ENCODE results near the gene ARPC5.
"Not testable (repeated sequence)": the region's sequence is repeated elsewhere in the genome, so short reads cannot be mapped to it uniquely, and the experiment has no call there.

ARPC5 gene

GRCh38 chr1:183645531-183645930, 9.9 kb upstream of the ARPC5 start:
- no peak for DNase-seq

- no peak for DNase-seq
These were observed 6.6 kb upstream of the ARPC5 start for GRCh38 chr1:183642166-183642565.

DNA sequence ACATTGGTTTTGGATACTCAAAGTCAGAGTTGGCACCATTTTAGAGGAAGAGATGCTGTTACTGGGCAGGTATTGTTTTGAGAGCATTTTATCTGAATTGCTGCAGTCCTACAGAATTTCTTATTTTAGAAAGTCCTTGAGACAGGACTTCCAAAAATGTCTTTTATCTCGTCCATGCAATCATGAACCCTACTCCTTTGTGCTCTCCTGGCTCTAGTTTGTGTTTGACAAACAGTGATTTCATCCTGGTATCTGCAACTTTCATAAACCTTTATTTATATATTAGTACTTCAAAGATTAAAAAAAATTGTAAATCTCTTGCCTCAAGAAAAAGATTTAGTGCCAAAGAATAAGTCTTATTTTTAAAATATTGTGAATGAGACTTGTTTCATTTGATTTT, 4.6 kb upstream of the ARPC5 start:
- DNase-seq: no peak

DNA sequence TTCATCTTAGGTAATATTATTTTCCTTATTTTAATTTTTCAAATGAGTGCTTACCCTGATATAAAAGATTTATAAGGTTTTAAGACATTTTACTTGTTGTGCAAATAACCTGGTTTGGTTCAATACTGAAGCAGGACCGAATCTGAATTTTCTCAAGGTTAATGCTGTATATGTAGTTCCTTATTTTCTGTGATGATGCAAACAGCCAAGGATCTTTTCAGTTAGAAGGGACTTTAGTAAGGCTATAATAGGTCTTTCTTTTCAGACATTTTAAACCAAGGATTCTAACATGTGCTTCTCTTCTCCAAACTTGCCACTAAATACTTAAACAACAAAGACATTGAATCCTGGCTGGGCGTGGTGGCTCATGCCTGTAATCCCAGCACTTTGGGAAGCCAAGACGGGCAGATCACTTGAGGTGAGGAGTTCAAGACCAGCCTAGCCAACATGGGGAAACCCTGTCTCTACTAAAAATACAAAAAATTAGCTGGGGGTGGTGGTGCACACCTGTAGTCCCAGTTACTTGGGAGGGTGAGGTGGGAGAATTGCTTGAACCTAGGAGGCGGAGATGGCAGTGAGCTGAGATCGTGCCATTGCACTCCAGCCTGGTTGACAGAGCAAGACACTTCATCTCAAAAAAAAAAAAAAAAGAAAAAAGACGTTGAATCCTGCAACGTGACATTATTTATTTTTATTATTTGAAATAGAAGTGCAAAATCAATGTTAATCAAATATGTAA, 3.2 kb upstream of the ARPC5 start:
- no peak for DNase-seq

- DNase-seq: no peak
These were observed 1.2 kb upstream of the ARPC5 start for GRCh38 chr1:183636783-183637182.

DNA sequence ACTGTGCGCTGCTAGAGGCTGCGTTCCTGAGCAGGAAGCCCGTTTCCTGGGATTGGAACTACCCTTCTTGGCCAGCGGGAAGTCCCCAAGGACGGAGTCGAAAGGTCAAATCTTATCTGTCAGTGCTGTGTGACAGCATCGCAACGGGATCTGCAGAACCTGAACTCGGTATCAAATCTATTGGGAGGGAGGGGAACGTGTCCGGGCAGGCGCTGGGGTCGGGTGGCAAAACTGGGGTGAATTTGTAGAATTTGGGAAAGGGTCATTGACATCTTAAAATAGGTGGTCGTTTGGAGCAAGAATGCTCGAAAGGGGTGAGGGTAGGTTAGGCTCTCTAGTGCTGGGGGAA, 725 bp upstream of the ARPC5 start:
- no peak for DNase-seq

DNA sequence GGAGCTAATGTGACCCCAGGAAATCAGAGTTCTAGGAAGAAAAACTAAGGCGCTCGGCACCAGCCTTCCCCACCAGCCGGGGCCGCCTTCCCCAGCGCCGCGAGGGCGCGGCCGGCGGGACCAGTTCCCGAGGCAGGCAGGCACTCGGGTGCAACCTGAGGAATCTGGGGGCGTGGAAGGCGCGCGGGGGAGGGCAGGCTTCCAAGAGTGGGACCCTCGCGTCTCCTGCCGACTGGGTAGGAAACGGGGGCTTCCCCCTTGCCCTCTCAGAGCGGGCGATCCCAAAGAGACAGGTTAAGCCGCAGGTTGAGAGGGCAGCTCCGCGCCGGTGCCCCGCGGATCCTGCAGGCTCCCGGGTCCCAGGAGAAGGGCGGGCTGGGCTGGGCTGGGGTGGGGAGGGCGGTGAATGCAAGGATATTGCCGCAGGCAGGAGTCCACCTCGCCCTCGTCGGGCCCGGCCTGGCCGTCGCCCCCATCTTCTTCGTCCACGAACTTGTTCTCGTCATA, 431 bp downstream of the ARPC5 start:
- DNase-seq: peak; percentile 64

DNA sequence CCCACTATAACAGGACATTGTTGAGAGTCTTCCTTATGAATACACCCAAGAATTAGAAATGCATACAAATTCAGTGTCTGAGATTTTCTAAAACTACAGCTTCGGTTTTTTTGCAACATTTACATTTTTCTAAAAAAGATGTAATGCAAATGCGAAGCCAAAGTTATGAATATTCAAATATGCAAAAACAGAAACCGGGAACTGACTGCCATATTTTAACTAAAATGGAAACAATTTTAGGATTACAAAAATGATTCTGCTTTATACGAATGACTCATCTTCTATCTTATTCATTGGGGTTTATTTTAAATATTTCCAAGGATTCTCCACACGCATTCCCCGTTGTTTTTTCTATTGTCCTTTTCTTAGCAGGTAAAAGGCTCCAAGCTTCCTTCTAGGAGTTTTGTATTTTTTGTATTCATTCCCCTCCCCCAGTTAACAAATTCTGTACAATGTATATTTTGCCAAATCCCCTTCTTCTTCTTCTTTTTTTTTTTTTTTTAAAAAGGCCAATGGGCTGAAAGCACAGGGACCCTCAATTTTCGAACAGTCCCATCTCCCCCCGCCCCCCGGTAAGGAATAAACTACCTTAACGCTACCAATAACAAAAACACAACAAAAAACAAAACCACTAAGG, 1.0 kb downstream of the ARPC5 start:
- DNase-seq: no peak

GRCh38 chr1:183633676-183634343, 1.8 kb downstream of the ARPC5 start:
- peak; percentile 42 for DNase-seq

DNA sequence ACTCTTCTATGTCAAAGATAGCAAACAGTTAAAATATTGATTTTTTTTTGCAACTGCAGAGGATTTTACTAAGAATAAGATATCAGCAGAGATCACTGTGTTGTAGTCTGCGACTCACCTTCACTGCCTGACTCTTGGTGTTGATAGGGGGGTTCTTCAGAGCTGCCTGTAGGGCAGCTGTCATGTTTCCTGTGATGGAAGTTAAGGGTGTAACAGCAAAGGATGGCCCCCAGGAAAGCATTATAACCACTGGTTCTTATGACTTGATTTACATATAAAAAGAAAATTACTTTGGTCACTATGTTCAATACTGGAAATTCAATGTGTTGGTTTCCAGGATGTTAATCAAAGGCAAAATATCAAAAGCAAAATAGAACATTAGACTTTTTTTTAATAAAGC, 2.6 kb downstream of the ARPC5 start:
- DNase-seq: no peak

DNA sequence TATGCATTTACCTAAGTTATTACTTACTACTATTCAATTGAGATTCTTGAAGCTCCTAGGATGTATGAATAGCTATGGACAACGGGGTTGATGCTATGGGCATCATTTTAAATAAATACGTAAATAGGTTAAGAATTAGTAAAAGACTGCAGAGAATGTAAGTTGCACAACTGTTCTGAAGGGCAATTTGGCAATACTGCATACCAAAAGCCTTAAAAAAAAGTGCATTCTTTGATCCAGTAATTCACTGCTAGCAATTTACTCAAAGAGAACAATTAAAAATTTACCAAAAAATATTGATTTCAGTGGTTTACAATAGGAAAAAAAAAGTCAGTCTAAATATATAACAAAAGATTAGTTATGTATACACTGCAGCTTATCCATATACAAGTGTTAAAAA, 3.5 kb downstream of the ARPC5 start:
- no peak for DNase-seq

DNA sequence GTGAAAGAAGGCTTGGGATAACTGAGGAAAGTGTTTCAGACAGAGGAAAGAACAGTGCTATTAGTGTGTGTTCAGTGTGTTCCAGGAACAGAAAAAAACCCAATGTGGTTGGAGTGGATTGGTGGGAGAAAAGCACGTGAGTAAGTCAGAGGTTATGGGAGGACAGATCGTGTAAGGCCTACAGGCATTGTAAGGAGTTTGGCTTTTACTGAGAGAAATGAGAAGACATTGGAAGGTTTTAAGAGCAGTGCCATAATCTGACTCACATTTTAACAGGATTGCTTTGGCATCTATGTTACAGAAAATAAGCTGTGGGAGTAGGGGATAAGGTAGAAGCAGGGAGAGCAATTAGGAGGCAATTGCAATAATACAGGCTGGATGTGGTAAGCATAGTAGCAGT, 4.8 kb downstream of the ARPC5 start:
- DNase-seq: no peak

- no peak for DNase-seq
These were observed 7.0 kb downstream of the ARPC5 start for GRCh38 chr1:183628537-183628936.

- not testable (repeated sequence) for DNase-seq
These were observed 9.3 kb downstream of the ARPC5 start for GRCh38 chr1:183626236-183626635.

- DNase-seq: peak; percentile 38
These were observed 12.4 kb downstream of the ARPC5 start for GRCh38 chr1:183622884-183623785.

- no peak for DNase-seq
These were observed 13.6 kb downstream of the ARPC5 start for GRCh38 chr1:183622013-183622412.

DNA sequence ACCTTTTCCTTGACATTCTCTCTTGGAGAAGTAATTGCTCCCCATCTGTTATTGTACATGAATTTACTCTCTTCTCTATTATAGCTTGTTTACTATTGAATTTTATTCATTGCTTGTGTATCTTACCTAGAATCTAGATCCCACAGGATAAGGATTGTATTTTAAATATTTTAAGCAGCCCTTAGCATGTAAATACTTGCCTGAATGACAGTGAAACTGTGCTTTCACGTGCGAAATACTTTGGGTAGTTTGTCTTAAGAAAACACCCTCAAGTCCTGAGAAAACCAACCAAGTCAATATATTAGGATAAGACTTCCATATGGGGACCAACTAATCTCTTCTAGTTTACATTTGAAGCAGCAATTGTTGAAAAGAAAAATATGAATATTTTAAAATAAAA, 15.3 kb downstream of the ARPC5 start:
- DNase-seq: no peak

DNA sequence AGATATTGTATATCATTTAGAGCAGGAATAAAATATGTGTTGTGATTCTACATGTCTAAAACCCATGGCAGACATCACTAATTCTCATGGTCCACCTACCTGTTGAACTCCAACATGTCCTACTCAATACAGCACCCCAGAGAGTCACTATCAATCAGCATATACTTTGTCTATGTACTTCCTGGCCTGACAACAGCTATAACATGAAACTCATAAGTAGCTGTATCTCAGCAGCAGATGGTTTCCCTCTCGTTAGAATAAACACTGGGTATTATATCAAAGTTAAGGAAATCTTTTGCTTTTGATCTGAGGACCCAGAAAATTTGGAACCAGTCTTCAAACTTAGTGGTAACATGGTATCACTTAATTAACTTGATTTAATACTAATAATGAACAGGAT, 15.8 kb downstream of the ARPC5 start:
- no peak for DNase-seq

DNA sequence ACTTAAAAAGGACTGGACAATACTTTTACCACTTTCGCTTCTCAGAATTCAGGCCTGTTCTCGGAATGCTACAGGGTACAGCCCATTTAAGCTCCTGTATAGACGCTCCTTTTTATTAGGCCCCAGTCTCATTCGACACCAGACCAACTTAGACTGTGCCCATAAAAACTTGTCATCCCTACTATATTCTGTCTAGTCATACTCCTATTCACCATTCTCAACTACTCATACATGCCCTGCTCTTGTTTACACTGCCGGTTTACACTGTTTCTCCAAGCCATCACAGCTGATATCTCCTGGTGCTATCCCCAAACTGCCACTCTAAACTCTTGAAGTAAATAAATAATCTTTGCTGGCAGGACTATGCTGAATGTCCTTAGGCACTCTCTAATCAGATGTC, 17.4 kb downstream of the ARPC5 start:
- not testable (repeated sequence) for DNase-seq

- not testable (repeated sequence) for DNase-seq
These were observed 22.6 kb downstream of the ARPC5 start for GRCh38 chr1:183612975-183613374.

- no peak for DNase-seq
These were observed 23.2 kb downstream of the ARPC5 start for GRCh38 chr1:183612407-183612806.

DNA sequence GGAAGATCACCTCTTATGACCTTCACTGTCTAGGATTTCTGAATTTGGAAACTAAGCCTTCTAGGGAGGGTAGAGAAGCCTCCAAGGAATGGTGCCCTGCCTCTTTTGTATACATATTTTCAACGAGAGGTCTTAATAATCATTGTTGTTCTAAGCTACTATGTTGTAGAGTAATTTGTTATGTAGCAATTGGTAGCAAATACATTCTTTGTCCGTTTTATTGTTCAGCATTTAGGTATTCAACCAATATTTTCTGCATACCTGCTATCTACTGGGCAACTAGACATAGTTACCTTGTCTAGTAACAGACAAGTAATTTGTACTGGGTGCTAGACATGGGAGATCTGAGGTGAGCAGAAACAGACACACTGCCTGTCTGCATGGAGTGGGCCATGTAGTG, 24.6 kb downstream of the ARPC5 start:
- no peak for DNase-seq
